ENCODE results near the gene IMMP2L.

IMMP2L gene

DNA sequence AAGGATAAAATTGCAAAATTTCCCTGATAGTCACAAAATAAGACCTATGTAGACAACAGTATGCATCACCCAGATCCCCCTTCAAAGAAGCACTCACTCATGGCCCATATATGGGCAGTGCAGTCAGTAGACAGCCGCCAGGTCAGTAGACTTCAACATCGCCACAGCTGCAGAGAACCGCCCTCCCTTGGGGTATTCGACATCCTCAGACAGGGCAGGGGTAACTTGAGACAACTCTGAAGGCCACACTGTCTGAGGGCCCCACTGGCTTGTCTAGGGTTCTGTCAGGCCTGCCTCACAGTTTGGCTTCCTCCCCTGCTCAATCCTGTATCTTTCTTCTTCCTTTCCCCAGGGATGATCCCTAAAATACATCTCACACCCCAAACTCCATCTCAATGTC, 172.3 kb downstream of the IMMP2L start:
- peaks cover 14% of the 10 kb centered on the region; the same call in 1 of the 2 replicates for H3K4me1 ChIP-seq (ENCODE audit: insufficient read depth, low read length)
- no peak overlapping the region for H3K9ac ChIP-seq (ENCODE audit: low read depth, low read length)
- H3K9me3 ChIP-seq (ENCODE audit: control insufficient read depth, insufficient read depth, low read length), result no peaks in the 10 kb centered on the region
- no peaks in the 10 kb centered on the region for H3K36me3 ChIP-seq (ENCODE audit: insufficient read depth, low read length)

DNA sequence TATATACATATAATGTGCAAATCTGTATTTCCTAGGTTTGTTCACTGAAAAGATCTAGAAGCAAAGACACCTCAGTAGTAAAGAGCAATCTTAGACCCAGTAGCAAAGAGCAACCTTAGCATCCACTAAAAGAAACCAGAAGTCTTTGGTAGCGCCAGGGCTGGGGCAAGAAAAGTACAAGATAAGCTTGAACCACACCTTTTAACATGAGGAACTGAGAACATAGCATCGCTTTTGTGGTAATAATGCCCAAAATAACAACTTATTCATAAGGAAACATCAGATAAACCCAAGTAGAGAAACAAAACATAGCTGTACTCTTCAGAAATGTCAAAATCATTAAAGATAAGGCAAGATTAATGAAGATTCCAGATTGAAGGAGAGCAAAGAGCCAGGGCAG, 173.4 kb downstream of the IMMP2L start:
- Histone ChIP-seq H3K4me1 (ENCODE audit: insufficient read depth, low read length) (peaks cover 14% of the 10 kb centered on the region; the same call in 1 of the 2 replicates), H3K9ac (ENCODE audit: low read depth, low read length) (no peak overlapping the region), H3K36me3 (ENCODE audit: insufficient read depth, low read length) (no peaks in the 10 kb centered on the region), H3K9me3 (ENCODE audit: control insufficient read depth, insufficient read depth, low read length) (no peaks in the 10 kb centered on the region)

DNA sequence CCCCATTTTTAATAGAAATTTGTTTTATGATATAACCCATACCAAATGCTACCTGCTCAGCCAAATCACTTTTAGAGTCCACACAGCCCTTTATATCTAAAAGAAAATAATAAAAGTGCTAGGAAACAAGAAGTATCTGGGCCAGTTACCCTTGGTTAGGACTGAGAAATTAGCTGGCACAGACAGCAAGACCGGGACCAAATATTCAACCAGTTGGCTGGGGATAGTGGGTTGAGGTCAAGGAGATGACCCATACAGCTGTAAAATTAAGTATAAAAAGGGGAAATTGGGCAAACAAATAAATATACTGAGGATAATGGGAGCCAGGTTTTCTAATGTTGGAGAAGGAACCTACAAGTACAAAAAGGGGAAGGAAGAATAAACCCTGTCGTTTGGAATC, 174.3 kb downstream of the IMMP2L start:
- Histone ChIP-seq H3K36me3 (ENCODE audit: insufficient read depth, low read length) (no peaks in the 10 kb centered on the region), H3K9ac (ENCODE audit: low read depth, low read length) (no peak overlapping the region), H3K4me1 (ENCODE audit: insufficient read depth, low read length) (peaks cover 7% of the 10 kb centered on the region; the same call in 1 of the 2 replicates), H3K9me3 (ENCODE audit: control insufficient read depth, insufficient read depth, low read length) (no peaks in the 10 kb centered on the region)

- no peaks in the 10 kb centered on the region for H3K4me1 ChIP-seq (ENCODE audit: insufficient read depth, low read length)
- no peaks in the 10 kb centered on the region for H3K36me3 ChIP-seq (ENCODE audit: insufficient read depth, low read length)
- no peak overlapping the region for H3K9ac ChIP-seq (ENCODE audit: low read depth, low read length)
- no peaks in the 10 kb centered on the region for H3K9me3 ChIP-seq (ENCODE audit: control insufficient read depth, insufficient read depth, low read length)
These were observed 178.0 kb downstream of the IMMP2L start for GRCh38 chr7:111384065-111384891.

DNA sequence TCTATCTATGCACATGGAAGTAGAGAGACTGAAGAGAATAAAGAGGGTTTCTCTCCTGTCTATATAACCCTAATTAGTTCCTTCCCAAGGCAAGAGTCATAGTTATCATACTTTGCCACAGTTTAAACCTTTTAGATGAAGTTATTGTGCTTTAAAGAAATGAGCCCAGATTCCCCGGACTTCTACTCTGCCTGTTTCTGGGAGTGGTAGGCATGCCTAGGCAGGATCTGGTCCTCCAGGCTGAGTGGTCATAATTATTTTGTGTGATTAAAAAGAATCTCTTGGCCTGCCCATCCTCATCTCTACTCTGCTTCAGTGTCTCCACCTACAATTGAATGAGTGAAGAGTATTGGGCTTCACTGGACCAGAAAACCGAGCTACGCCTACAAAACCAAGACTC, 179.2 kb downstream of the IMMP2L start:
- H3K36me3 ChIP-seq (ENCODE audit: insufficient read depth, low read length), result no peaks in the 10 kb centered on the region
- H3K4me1 ChIP-seq (ENCODE audit: insufficient read depth, low read length), result no peaks in the 10 kb centered on the region
- no peak overlapping the region for H3K9ac ChIP-seq (ENCODE audit: low read depth, low read length)
- no peaks in the 10 kb centered on the region for H3K9me3 ChIP-seq (ENCODE audit: control insufficient read depth, insufficient read depth, low read length)

DNA sequence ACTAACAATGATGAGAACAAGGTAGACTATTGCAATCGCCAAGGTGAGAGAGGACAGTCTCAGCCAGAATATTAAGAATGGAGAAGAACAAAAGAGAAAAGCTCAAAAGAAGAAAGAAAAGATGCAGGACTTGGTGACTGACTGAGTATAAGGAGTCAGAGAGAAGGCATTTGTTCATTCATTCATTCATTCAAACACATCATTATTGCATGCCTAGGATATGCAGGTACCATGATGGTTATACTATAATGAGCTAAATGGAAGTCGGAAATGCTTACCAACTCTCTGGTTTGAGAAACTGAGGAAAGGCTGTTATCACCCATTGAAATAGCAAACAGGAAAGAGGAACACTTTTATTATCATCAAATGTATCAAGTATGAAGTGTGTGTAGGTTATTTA, 180.7 kb downstream of the IMMP2L start:
- no peak overlapping the region for H3K9ac ChIP-seq (ENCODE audit: low read depth, low read length)

GRCh38 chr7:111380945-111381344, 181.3 kb downstream of the IMMP2L start:
- no peaks in the 10 kb centered on the region for H3K36me3 ChIP-seq (ENCODE audit: insufficient read depth, low read length)
- H3K4me1 ChIP-seq (ENCODE audit: insufficient read depth, low read length), result no peaks in the 10 kb centered on the region
- H3K9me3 ChIP-seq (ENCODE audit: control insufficient read depth, insufficient read depth, low read length), result no peaks in the 10 kb centered on the region
- H3K9ac ChIP-seq (ENCODE audit: low read depth, low read length), result no peak overlapping the region

More for the DNA sequence above, 180.7 kb downstream of the IMMP2L start:
- Histone ChIP-seq H3K36me3 (ENCODE audit: insufficient read depth, low read length) (no peaks in the 10 kb centered on the region), H3K4me1 (ENCODE audit: insufficient read depth, low read length) (no peaks in the 10 kb centered on the region), H3K9me3 (ENCODE audit: control insufficient read depth, insufficient read depth, low read length) (no peaks in the 10 kb centered on the region)

DNA sequence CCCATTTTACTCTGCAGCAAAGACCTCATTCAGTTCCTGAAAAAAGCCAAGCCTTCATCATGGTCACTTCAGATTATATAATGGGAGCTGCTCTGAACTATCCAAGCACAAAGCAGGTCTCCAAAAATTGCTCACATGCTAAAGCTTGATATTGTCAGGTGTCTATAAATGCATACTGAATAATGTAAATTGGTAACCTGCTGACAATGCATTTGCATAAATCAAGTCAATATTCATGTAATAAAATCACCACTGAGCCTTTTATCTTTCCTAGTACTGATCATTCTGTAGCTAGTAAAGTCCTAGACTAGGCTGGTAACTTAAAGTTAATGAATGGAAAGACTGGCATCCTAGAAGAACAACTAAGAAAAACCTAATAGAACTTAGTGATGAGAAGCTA, 188.3 kb downstream of the IMMP2L start:
- Histone ChIP-seq H3K36me3 (ENCODE audit: insufficient read depth, low read length) (no peaks in the 10 kb centered on the region), H3K4me1 (ENCODE audit: insufficient read depth, low read length) (no peaks in the 10 kb centered on the region), H3K9me3 (ENCODE audit: control insufficient read depth, insufficient read depth, low read length) (no peaks in the 10 kb centered on the region)

GRCh38 chr7:111371437-111371836, 190.9 kb downstream of the IMMP2L start:
- Histone ChIP-seq H3K9ac (ENCODE audit: low read depth, low read length) (no peak overlapping the region), H3K4me1 (ENCODE audit: insufficient read depth, low read length) (no peaks in the 10 kb centered on the region), H3K9me3 (ENCODE audit: control insufficient read depth, insufficient read depth, low read length) (no peaks in the 10 kb centered on the region), H3K36me3 (ENCODE audit: insufficient read depth, low read length) (no peaks in the 10 kb centered on the region)

More for the DNA sequence above, 188.3 kb downstream of the IMMP2L start:
- H3K9ac ChIP-seq (ENCODE audit: low read depth, low read length), result no peak overlapping the region

DNA sequence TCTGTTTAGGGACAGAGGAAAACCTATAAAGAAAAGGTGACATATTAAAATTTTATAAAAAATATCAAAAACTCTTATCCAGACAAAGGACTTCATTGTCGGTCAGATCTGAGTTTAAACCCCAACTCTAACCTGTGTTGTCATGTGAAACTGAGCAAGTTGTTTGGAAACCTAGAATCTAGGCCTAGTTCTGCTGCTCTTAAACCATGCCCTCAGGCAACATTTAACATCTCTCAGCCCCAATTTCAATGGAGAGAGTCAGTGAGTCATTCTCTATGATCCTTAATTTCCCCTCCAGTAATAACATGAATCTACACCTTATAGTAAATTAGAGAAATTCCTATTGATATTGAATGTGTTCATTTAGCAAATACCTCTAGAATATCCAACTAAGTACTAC, 192.3 kb downstream of the IMMP2L start:
- Histone ChIP-seq H3K9me3 (ENCODE audit: control insufficient read depth, insufficient read depth, low read length) (no peaks in the 10 kb centered on the region), H3K36me3 (ENCODE audit: insufficient read depth, low read length) (no peaks in the 10 kb centered on the region), H3K9ac (ENCODE audit: low read depth, low read length) (no peak overlapping the region), H3K4me1 (ENCODE audit: insufficient read depth, low read length) (no peaks in the 10 kb centered on the region)

DNA sequence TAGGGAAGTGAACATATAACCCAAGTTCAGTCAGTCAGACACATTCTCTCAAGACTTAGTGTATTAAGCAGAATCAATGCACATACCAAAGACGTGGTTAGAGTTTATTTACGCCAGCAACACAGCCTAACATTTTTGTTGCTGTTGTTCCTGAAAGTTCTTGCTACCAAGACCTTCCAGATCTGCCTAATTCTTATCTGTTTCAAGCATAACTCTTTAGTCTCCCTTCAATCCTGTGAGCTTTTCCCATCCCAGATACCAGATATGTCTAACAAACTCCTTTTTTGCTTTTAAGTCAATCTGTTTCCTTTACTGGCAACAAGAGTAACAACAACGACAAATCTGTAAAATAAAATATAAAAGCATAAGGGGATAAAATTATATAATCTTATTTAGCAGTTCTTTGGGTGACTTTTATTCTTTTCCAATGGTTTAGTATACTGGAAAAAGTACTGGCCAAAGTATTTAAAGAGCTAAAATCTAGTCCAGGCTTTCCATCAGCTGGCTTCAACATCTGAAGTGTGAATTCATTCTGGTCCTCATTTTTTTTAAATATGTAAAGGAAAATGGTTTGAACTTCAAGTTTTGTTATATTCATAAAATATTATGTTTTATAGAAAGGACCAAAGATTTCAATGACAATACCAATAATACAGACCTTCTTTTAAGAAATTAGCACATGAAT, 193.8 kb downstream of the IMMP2L start:
- H3K9me3 ChIP-seq (ENCODE audit: control insufficient read depth, insufficient read depth, low read length), result no peaks in the 10 kb centered on the region
- no peaks in the 10 kb centered on the region for H3K36me3 ChIP-seq (ENCODE audit: insufficient read depth, low read length)
- H3K4me1 ChIP-seq (ENCODE audit: insufficient read depth, low read length), result no peaks in the 10 kb centered on the region
- H3K9ac ChIP-seq (ENCODE audit: low read depth, low read length), result no peak overlapping the region

- no peaks in the 10 kb centered on the region for H3K36me3 ChIP-seq (ENCODE audit: insufficient read depth, low read length)
- no peaks in the 10 kb centered on the region for H3K9me3 ChIP-seq (ENCODE audit: control insufficient read depth, insufficient read depth, low read length)
- peaks cover 6% of the 10 kb centered on the region; the same call in 1 of the 2 replicates for H3K4me1 ChIP-seq (ENCODE audit: insufficient read depth, low read length)
These were observed 197.9 kb downstream of the IMMP2L start for GRCh38 chr7:111364413-111364812.

GRCh38 chr7:111363099-111363498, 199.2 kb downstream of the IMMP2L start:
- H3K4me1 ChIP-seq (ENCODE audit: insufficient read depth, low read length), result peaks cover 6% of the 10 kb centered on the region; the same call in 1 of the 2 replicates
- no peaks in the 10 kb centered on the region for H3K36me3 ChIP-seq (ENCODE audit: insufficient read depth, low read length)
- H3K9ac ChIP-seq (ENCODE audit: low read depth, low read length), result no peak overlapping the region
- no peaks in the 10 kb centered on the region for H3K9me3 ChIP-seq (ENCODE audit: control insufficient read depth, insufficient read depth, low read length)

More at GRCh38 chr7:111364413-111364812, 197.9 kb downstream of the IMMP2L start:
- no peak overlapping the region for H3K9ac ChIP-seq (ENCODE audit: low read depth, low read length)

GRCh38 chr7:111362506-111363054, 199.7 kb downstream of the IMMP2L start:
- H3K9me3 ChIP-seq (ENCODE audit: control insufficient read depth, insufficient read depth, low read length), result no peaks in the 10 kb centered on the region
- peaks cover 6% of the 10 kb centered on the region; the same call in 1 of the 2 replicates for H3K4me1 ChIP-seq (ENCODE audit: insufficient read depth, low read length)
- H3K9ac ChIP-seq (ENCODE audit: low read depth, low read length), result no peak overlapping the region
- no peaks in the 10 kb centered on the region for H3K36me3 ChIP-seq (ENCODE audit: insufficient read depth, low read length)
